Activated effector memory CD4-positive, alpha-beta T cell treated with Interleukin-2 at 50 U/mL for 16 hours (primary cell): ENCODE results near the gene IGF2BP2.
"Not testable (repeated sequence)": the region's sequence is repeated elsewhere in the genome, so short reads cannot be mapped to it uniquely, and the experiment has no call there.

Experiments used
- DNase-seq: peaks from one replicate; pipeline ENCODE4 v3.0.0-alpha.2; 2020

The IGF2BP2 gene

DNA sequence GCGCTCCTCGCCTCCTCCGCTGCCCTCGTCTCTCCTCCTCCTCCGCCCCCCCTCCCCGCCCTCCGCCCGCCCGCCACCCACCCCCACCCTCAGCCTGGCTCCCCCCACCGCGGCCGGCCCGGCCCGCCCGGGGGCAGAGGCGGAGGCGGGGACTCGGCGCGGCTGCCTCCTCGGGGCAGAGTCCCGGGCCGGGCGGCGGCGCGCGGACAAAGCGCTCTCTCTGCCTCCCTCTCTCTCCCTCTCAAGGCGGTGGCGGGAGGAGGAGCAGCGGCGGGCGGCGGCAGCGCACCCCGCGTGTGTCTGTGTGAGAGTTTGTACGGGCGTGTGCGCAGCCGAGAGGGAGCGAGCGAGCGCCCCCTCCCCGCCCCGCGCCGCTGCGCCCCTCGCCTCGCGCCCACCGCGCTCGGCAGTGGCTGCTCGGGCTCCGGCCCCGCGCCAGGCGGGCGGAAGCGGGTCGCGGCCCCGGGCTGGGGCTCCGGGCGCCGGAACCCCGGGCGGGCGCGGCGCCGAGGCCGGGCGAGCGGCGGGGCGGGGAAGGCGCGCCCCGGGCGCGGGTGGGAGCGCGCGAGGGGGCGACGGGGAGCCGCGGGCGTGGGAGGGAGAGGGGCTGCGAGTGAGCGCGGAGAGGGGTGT, at the start of gene IGF2BP2:
TSS of gene IGF2BP2 (minus strand) at position 37 of the 633 bp plus-strand sequence. CDS start 82 bp downstream, outside the sequence.
- DNase-seq, result peak; percentile 19

DNA sequence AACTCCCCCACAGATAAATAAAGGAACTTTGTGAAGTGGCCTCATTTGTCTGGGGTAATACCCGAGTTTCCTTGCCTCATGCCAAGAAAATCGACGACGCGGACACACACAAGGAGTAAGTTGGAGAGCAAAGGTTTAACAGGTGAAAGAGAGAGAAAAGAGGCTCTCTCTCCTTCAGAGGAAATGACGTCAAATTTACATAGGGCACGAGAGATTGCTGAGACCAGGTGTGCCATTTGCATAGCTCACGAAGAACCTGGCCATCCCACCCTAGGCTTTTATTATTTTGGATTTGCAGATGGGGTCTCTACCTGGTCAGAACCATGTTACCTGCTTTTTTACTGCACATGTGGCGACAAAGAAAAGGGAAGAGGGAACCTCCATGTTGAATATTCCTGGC, 49.3 kb upstream of the IGF2BP2 start:
- no peak for DNase-seq

DNA sequence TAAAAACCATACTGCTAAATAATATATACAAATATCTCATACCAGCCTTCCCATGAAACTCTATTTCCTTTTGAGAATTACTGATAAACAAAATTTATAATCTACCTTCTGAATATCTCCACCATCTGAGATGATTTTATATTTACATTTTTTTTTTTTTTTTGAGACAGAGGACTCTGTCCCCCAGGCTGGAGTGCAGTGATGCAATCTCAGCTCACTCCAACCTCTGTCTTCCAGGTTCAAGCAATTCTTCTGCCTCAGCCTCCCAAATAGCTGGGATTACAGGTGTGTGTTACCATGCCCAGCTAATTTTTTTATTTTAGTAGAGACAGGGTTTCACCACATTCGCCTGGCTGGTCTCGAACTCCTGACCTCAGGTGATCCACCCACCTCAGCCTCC, 42.8 kb upstream of the IGF2BP2 start:
- no peak for DNase-seq

DNA sequence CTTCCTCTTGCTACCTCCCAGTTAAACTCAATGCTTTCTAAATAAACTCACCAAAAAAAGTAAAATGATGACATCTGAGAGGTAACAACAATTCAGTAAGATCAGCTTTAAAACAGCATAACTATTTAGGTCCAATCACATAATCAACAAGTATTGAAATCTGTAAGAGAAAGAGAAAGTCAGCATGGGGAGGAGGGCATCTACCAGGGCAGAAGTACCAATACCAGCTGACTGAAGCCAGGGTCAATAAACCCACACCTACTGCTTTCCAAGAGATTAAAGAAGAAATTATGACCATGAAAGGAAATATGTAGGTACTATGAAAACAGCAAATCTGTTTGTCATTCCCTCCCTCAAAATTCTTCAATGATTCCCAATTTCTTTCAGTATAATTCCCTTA, 42.2 kb upstream of the IGF2BP2 start:
- no peak for DNase-seq

DNA sequence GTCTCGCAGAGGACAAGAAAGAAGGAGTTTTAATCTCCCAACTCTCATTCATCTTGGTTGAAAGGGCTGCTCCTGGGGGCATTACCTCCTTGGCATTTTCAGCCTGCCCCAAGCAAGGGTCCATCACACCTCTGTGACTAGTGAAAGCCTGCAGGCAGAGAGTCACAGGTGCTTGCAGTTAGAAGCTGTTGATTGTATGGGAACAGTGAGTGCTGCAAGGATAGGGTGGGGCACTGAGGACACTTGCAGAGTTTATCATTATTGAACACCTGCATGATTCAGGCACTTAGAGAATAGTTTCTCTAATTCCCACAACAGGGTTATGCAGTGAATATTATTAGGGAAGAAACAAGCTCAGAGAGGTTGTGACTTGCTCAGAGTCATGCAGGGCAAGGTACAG, 41.7 kb upstream of the IGF2BP2 start:
- DNase-seq, result no peak

DNA sequence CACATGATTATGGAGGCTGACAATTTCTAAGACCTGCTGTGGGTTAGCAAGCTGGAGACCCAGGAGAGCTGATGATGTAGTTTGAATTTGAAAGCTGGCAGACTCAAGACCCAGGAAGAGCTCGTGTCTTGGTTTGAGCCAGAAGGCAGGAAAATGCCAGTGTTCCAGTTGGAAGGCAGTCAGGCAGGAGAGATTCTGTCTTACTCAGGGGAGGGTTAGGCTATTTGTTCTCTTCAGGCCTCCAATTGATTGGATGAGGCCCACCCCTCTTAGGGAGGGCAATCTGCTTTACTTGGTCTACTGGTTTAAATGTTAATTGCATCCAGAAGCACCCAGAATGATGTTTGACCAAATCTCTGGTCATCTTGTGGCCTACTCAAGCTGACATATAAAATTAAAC, 40.4 kb upstream of the IGF2BP2 start:
- DNase-seq, result no peak

DNA sequence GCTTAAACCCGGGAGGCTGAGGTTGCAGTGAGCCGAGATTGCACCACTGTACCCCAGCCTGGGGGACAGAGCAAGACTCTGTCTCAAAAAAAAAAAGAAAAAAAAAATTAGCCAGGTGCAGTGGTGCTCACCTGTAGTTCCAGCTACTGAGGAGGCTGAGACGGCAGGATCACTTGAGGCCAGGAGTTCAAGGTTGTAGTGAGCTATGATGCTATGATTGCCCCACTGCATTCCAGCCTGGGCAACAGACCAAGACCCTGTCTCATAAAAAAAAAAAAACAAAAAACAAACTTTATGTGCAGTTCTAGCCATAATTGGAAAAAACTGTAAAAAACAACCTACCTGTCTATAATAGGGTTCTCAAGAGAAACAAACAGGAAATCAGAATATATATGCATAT, 39.9 kb upstream of the IGF2BP2 start:
- no peak for DNase-seq

DNA sequence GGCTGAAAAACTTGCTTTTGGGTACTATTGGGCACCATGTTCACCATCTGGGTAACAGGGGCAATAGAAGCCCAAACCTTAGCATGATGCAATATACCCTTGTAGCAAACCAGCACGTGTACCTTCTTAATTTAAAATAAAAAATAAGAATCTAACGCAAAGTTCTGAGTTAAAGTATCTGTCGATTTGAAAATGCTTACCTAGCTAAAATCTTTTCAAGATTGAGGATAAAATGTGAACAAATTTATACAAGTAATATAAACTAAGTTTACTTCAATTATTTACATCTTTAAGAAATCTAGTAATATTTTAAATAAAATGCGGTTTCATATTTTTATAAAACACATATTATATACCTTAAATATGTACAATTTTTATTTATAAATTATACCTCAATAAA, 38.1 kb upstream of the IGF2BP2 start:
- DNase-seq, result no peak

DNA sequence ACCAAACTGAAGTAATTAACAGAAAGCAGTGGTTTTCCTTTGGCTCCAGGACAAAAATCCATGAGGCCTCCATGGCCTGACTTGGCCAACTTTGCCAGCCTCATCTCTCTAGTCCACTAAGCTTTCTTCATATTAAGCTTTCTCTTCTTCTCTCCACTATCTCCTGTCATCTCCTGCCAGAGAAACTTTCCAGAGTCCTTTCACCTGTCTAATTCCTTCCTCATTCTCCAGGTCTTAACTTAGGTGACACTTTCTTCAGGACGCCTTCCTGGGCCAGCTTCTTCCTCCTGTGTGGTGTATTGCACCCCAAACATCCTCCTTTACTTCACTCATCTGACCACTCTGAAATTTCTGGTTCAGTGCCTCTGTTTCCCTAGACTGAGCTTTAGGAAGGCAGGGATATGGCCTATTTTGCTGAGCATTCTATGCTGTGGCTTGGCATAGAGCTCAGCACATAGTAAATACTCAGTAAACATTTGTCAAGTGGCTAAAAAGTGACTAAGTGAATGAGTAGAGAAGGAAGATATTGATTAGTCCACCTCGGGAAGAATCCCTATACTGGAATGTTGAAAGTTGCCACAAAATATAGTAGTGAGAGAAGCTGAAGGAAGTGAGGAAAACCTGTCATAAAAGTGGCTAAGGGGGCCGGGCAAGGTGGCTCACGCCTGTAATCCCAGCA, 34.6 kb upstream of the IGF2BP2 start:
- no peak for DNase-seq

DNA sequence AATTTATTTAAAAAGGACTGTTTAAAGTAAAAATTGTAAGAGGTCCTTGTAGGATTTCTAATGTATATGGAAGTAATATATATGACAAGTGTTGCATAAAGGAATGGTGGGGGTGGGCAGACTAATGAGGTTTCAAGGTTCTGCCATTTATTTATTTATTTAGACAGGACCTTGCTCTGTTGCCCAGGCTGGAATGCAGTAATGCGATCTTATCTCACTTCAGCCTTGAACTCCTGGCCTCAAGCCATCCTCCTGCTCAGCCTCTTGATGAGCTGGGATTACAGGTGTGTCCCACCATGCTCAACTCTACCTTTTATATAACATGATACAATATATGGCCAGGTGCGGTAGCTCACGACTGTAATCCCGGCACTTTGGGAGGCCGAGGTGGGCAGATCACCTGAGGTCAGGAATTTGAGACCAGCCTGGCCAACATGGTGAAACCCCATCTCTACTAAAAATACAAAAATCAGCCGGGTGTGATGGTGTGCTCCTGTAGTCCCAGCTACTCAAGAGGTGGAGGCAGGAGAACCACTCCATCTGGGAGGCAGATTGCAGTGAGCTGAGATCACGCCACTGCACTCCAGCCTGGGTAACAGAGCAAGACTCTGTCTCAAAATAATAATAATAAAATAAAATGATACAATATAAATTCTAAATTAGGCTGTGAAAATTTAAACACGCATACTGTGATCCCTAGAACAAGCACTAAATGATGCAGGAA, 33.8 kb upstream of the IGF2BP2 start:
- no peak for DNase-seq

DNA sequence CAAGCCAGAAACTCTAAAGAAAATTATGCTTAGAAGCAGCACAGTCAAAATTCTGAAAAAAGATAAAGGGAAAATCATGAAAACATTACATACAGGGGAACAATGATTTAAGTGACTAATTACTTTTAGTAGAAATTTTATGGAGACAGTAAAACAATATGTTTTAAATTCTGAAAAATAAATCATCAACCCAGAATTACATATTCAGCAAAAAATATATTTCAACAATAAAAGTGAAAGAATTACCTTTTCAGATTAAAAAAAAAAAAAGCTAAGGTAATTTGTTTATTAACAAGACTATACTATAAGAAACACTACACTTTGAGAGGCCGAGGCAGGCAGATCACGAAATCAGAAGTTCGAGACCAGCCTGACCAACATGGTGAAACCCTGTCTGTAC, 32.4 kb upstream of the IGF2BP2 start:
- no peak for DNase-seq

DNA sequence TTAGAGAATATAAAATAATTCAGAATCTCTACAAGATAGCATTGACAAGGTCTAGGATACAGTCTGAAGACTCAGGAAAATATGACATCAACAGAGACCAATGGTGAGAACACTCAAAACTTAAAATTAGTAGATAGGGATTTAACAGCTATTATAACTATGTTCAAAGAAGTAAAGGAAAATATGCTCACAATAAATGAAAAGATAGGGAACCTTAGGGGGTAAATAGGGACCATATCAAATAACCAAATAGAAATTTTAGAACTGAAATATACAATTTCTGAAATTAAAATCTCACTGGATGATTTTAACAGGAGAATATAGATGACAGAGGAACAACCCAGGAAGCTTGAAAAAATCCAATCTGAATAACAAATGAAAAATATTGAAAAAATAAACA, 31.8 kb upstream of the IGF2BP2 start:
- DNase-seq, result no peak

DNA sequence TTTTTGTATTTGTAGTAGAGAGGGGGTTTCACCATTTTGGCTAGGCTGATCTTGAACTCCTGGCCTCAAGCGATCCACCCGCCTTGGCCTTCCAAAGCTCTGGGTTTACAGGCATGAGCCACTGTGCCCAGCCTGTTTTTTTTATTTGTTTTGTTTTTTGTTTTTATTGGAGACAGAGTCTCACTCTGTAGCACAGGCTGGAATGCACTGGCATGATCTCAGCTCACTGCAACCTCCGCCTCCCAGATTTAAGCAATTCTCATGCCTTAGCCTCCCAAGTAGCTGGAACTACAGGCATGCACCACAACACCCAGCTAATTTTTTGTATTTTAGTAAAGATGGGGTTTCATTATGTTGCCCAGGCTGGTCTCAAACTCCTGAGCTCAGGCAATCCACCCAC, 28.9 kb upstream of the IGF2BP2 start:
- not testable (repeated sequence) for DNase-seq

DNA sequence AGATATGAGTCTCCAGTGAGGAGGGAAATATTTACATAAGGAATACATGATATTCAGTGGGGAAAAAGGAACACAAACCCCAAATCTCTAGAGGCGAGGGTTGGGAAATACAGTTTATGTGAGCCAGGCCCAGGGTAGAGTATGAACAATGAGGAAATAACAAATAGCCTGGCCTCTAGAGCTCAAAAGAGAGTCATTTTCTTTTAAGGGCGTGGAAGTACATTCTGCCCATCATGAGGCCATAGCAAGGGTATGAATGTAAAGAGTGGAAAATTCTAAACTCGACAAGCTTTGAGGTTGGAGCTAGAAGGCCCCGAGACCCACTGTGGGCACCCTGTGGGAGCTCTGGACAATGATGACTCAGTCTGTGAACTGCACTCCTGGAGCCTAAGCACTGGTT, 27.8 kb upstream of the IGF2BP2 start:
- DNase-seq, result no peak

DNA sequence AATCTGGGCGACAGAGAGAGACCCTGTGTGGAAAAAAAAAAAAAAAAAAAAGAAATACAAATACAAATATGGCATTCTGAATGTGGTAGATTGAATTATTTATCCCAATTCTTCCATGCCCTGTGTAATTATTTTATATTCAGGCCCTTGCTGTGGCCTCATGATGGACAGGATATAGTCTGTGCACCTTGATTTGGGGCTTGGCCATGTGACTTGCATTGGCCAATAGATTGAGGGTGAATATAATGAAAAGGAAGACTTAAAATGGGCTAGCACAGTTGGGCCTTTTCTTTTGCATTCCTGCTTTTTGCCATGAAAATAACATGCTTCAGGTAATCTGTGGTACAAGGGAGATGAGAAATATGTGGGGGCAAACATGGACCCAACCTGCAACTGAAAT, 27.1 kb upstream of the IGF2BP2 start:
- DNase-seq, result no peak

DNA sequence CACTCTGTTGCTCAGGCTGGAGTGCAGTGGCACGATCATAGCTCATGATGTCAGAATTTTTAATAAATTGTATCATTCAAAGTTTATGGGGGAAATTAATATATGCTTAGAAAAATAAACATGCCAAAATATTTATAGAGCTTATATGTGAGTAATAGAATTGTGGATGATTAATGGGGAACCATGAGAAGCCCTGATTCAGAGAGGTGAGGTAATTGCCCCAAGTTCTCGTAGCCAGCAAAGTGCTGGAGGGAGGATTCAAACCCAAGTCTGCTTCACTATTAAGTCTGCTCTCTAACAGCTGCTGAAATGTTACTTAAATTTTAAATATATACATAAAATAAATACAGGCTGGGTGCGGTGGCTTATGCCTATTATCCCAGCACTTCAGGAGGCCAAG, 26.2 kb upstream of the IGF2BP2 start:
- no peak for DNase-seq

DNA sequence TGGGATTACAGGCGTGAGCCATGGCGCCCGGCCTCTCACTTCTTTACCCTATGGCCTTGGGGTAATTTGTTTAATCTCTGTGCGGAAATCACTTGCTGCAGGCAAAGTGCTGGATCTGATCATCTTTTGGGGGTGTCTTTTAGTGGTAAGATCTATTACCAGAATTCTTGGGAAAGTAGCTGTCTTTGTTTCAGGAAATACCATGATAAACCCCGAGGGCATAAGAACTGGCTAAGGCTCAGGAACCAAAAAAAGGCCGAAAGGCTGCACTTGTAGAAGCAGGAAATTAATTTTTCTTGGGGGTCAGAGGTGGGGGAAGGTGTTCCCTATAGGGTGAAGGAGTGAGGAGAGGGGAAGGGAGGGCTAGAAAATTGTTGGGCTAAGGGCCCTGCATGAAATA, 22.7 kb upstream of the IGF2BP2 start:
- DNase-seq, result no peak

DNA sequence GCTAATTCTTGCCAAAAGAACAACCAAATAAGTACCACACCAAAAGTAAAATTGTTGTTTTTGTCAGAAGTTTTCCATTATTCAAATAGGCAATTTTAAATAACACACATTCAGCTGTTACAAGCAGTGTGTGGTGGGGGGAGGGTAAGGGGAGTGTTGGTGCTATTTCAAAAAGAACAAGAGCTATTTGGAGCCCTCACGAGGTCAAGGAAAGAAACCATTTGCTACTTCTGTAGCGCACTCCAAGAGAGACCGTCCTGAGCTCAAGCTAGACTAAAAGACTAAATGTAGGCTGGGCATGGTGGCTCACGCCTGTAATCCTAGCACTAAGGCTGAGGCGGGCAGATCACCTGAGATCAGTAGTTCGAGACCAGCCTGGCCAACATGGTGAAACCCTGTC, 21.2 kb upstream of the IGF2BP2 start:
- no peak for DNase-seq

DNA sequence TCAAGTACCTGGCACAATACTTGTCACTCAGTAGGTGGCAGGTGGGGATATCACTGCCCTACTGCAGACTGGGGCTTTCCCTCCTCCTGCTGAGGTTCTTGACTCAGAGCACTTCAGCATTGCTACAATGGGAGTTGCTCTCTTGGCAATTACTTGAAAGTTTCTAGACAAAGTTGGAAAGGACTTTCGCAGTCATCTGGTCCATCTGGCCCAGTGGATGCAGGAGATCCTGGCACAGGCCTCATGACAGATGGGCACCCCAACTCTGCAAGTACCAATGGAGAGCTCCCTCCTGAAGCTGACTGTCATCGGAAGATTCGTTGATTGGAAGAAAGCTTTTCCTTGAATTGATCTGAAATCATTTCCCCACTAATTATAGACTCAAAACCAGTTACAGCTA, 19.2 kb upstream of the IGF2BP2 start:
- no peak for DNase-seq

DNA sequence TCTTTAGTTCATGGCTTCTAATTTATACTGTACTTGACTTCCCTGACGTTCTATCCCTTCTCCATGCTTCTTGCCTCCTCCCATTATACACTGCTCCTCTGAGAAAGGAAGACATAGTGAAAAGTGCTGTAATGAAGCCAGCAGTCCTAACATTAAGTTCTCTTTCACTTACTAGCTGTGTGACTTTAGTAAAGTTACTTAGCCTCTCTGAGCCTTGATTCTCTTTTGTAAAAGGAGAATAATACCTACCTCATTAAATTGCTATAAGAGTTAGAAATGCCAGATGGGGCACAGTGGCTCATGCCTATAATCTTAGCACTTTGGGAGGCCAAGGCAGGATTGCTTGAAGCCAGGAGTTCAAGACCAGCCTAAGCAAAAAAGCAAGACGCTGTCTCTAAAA, 18.8 kb upstream of the IGF2BP2 start:
- no peak for DNase-seq

DNA sequence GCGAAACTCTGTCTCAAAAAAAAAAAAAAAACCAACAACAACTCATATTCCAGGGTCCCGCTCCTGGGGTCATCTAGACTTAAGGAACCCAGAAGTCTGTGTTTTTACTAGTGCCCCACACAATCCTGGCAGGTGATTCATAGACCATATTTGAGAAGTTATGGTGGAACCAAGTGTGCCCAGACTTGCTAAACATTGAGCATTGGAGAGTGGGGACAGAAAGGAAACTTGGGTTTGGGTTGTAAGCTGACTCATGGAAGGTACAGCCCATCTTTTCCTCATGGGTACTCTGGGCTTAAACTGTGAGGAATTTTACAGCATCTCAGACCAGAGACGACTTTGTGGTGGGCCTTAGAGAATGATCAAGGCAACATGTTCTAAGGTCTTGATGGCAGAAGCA, 18.3 kb upstream of the IGF2BP2 start:
- no peak for DNase-seq

DNA sequence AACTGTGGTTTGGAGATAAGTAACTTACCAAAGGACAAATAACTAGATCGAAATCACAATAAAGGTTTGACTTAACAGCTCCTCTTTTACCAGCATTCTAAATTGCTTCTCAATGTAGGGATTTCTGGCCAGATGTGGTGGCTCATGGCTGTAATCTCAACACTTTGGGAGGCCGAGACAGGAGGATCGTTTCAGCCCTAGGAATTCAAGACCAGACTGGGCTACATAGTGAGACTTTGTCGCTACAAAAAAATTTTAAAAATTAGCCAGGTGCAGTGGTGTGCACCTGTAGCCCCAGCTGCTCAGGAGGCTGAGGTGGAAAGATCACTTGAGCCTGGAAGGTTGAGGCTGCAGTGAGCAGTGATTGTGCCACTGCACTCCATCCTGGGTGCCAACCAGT, 17.4 kb upstream of the IGF2BP2 start:
- DNase-seq, result no peak

DNA sequence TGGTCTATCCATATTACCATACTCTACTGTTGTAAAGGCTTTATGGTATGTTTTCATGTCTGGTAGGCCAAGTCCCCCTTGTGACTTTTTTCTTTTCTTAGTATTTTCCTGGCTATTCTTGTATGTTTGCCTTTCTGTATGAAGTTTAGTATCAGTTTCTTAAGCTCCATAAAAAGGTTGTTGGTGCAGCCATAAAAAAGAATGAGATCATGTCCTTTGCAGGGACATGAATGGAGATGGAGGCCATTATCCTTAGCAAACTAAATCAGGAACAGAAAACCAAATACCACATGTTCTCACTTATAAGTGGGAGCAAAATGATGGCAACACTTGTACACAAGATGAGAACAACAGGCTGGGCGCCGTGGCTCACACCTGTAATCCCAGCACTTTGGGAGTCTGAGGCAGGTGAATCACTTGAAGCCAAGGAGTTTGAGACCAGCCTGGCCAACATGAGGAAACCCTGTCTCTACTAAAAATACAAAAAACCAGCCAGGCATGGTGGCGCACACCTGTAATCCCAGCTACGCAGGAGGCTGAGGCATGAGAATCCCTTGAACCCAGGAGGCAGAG, 13.7 kb upstream of the IGF2BP2 start:
- not testable (repeated sequence) for DNase-seq

DNA sequence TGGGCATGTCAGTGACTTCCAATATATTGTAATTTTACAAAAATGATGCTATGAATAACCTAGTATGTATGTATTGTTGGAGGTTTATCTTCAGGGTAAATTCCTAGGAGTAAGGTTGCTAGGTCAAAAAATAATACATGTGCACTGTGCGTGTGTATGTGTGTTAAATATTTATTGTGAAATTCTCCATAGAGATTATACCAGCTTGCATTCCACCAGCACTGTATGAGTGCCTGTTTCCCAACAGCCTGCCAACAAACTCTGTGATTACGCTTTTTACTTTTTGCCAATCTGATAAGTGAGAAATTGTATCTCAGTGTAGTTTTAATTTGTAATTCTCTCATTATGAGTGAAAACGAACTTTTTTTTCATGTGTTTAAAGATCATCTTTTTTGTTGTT, 12.6 kb upstream of the IGF2BP2 start:
- DNase-seq, result no peak
